Stomach (tissue), 4 donors: ENCODE measurements around the gene MRPS2.
"Not testable (repeated sequence)": the region's sequence is repeated elsewhere in the genome, so short reads cannot be mapped to it uniquely, and the experiment has no call there.

Experiments
- EP300 ChIP-seq: sonication (generic); formaldehyde crosslinking; IDR thresholded peaks from one replicate; pipeline ENCODE4 v1.6.1; 2017; ENCODE audit warnings: antibody characterized with exemption
- POLR2A ChIP-seq, 4 donors: fragments of 450-650 bp; IDR thresholded peaks; one replicate each; pipeline ENCODE4 v1.6.1; 2016; ENCODE audit warnings: antibody characterized with exemption in 4 of 4, control low read depth in 2 of 4, mild to moderate bottlenecking in 1 of 4, moderate library complexity in 1 of 4
- POLR2AphosphoS5 ChIP-seq, 3 donors: sonication (generic); formaldehyde crosslinking; IDR thresholded peaks; one replicate each; pipeline ENCODE4 v1.6.1; 2016; ENCODE audit warnings: antibody characterized with exemption in 3 of 3
- TF ChIP-seq, protein P1 (sequence below), 7 experiments: fragments of 450-650 bp in 4 of 7; fragments of 200-600 bp in 3 of 7; sonication (generic) in 3 of 7; IDR thresholded peaks; one replicate each; pipeline ENCODE4 v1.5.1; 2016 to 2019; ENCODE audit warnings: antibody characterized with exemption in 7 of 7, control low read depth in 2 of 7, mild to moderate bottlenecking in 1 of 7

DNA sequence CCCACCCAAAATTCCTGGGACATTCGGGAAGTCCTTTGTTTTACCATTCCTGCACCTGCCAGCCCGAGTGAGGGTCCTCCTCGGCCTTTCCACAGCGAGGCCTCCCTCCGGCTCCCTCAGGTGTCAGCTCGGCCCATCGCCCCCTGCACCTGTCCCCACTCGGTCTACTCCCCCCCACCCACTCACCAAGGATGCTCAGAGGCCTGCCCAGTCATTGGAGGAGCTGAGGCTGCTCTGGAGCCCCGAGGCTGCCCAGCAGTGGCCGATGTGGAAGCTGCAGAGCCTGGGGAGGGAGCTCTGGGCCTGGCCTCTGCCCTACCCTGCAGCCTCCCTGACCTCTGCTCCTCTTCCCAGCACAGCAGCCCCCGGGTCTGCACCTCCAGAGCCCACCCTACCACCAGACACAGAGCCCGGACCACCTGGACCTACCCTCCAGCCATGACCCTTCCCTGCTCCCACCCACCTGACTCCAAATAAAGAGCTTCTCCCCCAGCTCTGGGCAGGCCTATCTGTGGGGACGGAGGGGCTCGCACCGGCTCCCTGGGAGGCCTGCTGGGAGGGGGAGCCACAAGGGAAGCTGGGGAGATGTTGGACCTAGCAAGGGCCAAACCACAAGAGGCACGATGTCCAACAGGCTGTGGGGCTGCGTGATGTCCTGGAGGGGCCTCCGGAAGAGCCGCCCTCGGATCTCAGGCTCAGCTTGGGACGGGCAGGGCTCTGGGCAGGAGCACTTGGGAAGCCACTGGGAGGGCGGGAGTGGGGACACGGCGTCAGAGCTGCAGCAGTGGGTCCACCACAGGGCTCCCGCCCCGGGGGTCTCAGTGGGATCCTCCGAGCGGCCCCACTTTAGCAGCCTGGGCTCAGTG lies 49.2 kb downstream of the MRPS2 start:
- TF ChIP-seq EP300; POLR2AphosphoS5 (IDR thresholded peaks at IDR 0.05); POLR2A (IDR thresholded peaks at IDR 0.05): not testable (repeated sequence)
- TF ChIP-seq, protein P1, sequence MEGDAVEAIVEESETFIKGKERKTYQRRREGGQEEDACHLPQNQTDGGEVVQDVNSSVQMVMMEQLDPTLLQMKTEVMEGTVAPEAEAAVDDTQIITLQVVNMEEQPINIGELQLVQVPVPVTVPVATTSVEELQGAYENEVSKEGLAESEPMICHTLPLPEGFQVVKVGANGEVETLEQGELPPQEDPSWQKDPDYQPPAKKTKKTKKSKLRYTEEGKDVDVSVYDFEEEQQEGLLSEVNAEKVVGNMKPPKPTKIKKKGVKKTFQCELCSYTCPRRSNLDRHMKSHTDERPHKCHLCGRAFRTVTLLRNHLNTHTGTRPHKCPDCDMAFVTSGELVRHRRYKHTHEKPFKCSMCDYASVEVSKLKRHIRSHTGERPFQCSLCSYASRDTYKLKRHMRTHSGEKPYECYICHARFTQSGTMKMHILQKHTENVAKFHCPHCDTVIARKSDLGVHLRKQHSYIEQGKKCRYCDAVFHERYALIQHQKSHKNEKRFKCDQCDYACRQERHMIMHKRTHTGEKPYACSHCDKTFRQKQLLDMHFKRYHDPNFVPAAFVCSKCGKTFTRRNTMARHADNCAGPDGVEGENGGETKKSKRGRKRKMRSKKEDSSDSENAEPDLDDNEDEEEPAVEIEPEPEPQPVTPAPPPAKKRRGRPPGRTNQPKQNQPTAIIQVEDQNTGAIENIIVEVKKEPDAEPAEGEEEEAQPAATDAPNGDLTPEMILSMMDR (IDR thresholded peaks at IDR 0.05), result not testable (repeated sequence)
